MM.1S (cell line): ENCODE data around the gene SULT6B1.

Experiments
- DNase-seq: peaks from one replicate; pipeline ENCODE4 v3.0.0-alpha.2; 2015
- H2AFZ ChIP-seq: fragments of 300-600 bp; sonication (generic); 2 replicates; pipeline ENCODE4 v1.6.0; 2016; ENCODE audit warnings: antibody characterized with exemption, low read length
- H3F3A ChIP-seq: fragments of 300-600 bp; sonication (generic); 2 replicates; pipeline ENCODE4 v1.6.1; 2016; ENCODE audit warnings: mild to moderate bottlenecking, antibody characterized with exemption, low read length, moderate library complexity, mixed read lengths; ENCODE audit not compliant: insufficient read depth
- H3K27ac ChIP-seq: fragments of 300-600 bp; sonication (generic); 2 replicates; pipeline ENCODE4 v1.5.1; 2016; ENCODE audit warnings: mild to moderate bottlenecking, low read length
- H3K27me3 ChIP-seq: fragments of 300-600 bp; sonication (generic); replicated peaks from 2 replicates; pipeline ENCODE4 v1.6.0; 2016; ENCODE audit warnings: low read length; ENCODE audit not compliant: insufficient read depth
- H3K36me3 ChIP-seq: fragments of 300-600 bp; sonication (generic); replicated peaks from 2 replicates; pipeline ENCODE4 v1.6.1; 2016; ENCODE audit warnings: mild to moderate bottlenecking, low read length, mixed read lengths; ENCODE audit not compliant: insufficient read depth
- H3K4me1 ChIP-seq: fragments of 300-600 bp; sonication (generic); 2 replicates; pipeline ENCODE4 v1.6.1; 2016; ENCODE audit warnings: low read length, mixed read lengths
- H3K4me2 ChIP-seq: fragments of 300-600 bp; sonication (generic); 2 replicates; pipeline ENCODE4 v1.6.0; 2016; ENCODE audit warnings: low read depth, low read length
- H3K4me3 ChIP-seq: fragments of 300-600 bp; sonication (generic); 2 replicates; pipeline ENCODE4 v1.5.1; 2016; ENCODE audit warnings: low read length, mixed read lengths
- H3K79me2 ChIP-seq: fragments of 300-600 bp; sonication (generic); 2 replicates; pipeline ENCODE4 v1.6.1; 2016; ENCODE audit warnings: mixed run types, low read length, mixed read lengths
- H3K9ac ChIP-seq: fragments of 300-600 bp; sonication (generic); 2 replicates; pipeline ENCODE4 v1.6.1; 2016; ENCODE audit warnings: low read length, mixed read lengths
- H3K9me2 ChIP-seq: fragments of 300-600 bp; sonication (generic); replicated peaks from 2 replicates; pipeline ENCODE4 v1.6.1; 2016; ENCODE audit warnings: mild to moderate bottlenecking, low read length, mixed read lengths; ENCODE audit not compliant: insufficient read depth
- H3K9me3 ChIP-seq: fragments of 300-600 bp; sonication (generic); replicated peaks from 2 replicates; pipeline ENCODE4 v1.6.1; 2016; ENCODE audit warnings: mild to moderate bottlenecking, low read length, mixed read lengths; ENCODE audit not compliant: insufficient read depth
- H4K20me1 ChIP-seq: fragments of 300-600 bp; sonication (generic); 2 replicates; pipeline ENCODE4 v1.6.1; 2016; ENCODE audit warnings: mild to moderate bottlenecking, low read length, moderate library complexity, mixed read lengths; ENCODE audit not compliant: insufficient read depth
- EZH2 ChIP-seq: fragments of 300-600 bp; sonication (generic); optimal IDR thresholded peaks from 2 replicates; pipeline ENCODE3; 2017; ENCODE audit warnings: low read depth, mild to moderate bottlenecking, antibody characterized with exemption, low read length, mixed read lengths
- EZH2phosphoT487 ChIP-seq: fragments of 300-600 bp; sonication (generic); IDR thresholded peaks from 2 replicates; pipeline ENCODE4 v1.6.1; 2018; ENCODE audit warnings: antibody characterized with exemption, low read length
- TF ChIP-seq, protein P1 (sequence below): fragments of 300-600 bp; sonication (generic); IDR thresholded peaks from 2 replicates; pipeline ENCODE4 v1.5.1; 2016; ENCODE audit warnings: antibody characterized with exemption, low read length, mixed read lengths

The SULT6B1 gene

GRCh38 chr2:37146062-37146461 is 42.4 kb downstream of the SULT6B1 start:
- Histone ChIP-seq H3K9ac (no peak overlapping the region), H3K4me2 (no peak overlapping the region), H2AFZ (no peak overlapping the region), H3K27me3 (no peaks in the 10 kb centered on the region), H3K79me2 (peaks cover 24% of the 10 kb centered on the region), H3F3A (no peaks in the 10 kb centered on the region), H3K36me3 (peaks cover 12% of the 10 kb centered on the region), H3K9me2 (no peaks in the 10 kb centered on the region), H3K9me3 (no peaks in the 10 kb centered on the region), H3K27ac (no peak overlapping the region), H3K4me3 (no peak overlapping the region), H3K4me1 (no peaks in the 10 kb centered on the region), H4K20me1 (no peaks in the 10 kb centered on the region)
- no peak for DNase-seq
- TF ChIP-seq, protein P1, sequence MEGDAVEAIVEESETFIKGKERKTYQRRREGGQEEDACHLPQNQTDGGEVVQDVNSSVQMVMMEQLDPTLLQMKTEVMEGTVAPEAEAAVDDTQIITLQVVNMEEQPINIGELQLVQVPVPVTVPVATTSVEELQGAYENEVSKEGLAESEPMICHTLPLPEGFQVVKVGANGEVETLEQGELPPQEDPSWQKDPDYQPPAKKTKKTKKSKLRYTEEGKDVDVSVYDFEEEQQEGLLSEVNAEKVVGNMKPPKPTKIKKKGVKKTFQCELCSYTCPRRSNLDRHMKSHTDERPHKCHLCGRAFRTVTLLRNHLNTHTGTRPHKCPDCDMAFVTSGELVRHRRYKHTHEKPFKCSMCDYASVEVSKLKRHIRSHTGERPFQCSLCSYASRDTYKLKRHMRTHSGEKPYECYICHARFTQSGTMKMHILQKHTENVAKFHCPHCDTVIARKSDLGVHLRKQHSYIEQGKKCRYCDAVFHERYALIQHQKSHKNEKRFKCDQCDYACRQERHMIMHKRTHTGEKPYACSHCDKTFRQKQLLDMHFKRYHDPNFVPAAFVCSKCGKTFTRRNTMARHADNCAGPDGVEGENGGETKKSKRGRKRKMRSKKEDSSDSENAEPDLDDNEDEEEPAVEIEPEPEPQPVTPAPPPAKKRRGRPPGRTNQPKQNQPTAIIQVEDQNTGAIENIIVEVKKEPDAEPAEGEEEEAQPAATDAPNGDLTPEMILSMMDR, result no peak
- TF ChIP-seq EZH2 (no peak), EZH2phosphoT487 (no peak)

GRCh38 chr2:37143974-37144373 is 44.5 kb downstream of the SULT6B1 start:
- H4K20me1 ChIP-seq, result no peaks in the 10 kb centered on the region
- H3K27ac ChIP-seq, result no peak overlapping the region
- no peaks in the 10 kb centered on the region for H3K27me3 ChIP-seq
- H2AFZ ChIP-seq, result no peak overlapping the region
- no peak overlapping the region for H3K4me2 ChIP-seq
- no peak for DNase-seq
- no peaks in the 10 kb centered on the region for H3K9me2 ChIP-seq
- peaks cover 4% of the 10 kb centered on the region; the same call in 1 of the 2 replicates for H3K79me2 ChIP-seq
- H3K9me3 ChIP-seq, result no peaks in the 10 kb centered on the region
- H3K4me1 ChIP-seq, result no peaks in the 10 kb centered on the region
- no peak overlapping the region for H3K9ac ChIP-seq
- TF ChIP-seq, protein P1, result no peak
- TF ChIP-seq EZH2 (no peak), EZH2phosphoT487 (no peak)
- H3K4me3 ChIP-seq, result no peak overlapping the region
- H3K36me3 ChIP-seq, result peaks cover 15% of the 10 kb centered on the region
- H3F3A ChIP-seq, result no peaks in the 10 kb centered on the region

- Histone ChIP-seq H3K9me2 (no peaks in the 10 kb centered on the region), H4K20me1 (no peaks in the 10 kb centered on the region), H3K27ac (no peak overlapping the region), H2AFZ (no peak overlapping the region), H3K9me3 (no peaks in the 10 kb centered on the region), H3K4me1 (no peaks in the 10 kb centered on the region), H3K9ac (no peak overlapping the region), H3K36me3 (peaks cover 13% of the 10 kb centered on the region), H3F3A (no peaks in the 10 kb centered on the region), H3K4me3 (no peak overlapping the region), H3K4me2 (no peak overlapping the region), H3K27me3 (no peaks in the 10 kb centered on the region), H3K79me2 (no peaks in the 10 kb centered on the region)
- TF ChIP-seq EZH2 (no peak), EZH2phosphoT487 (no peak)
- TF ChIP-seq, protein P1, result no peak
- DNase-seq, result no peak
Measured at GRCh38 chr2:37142546-37142945, 45.9 kb downstream of the SULT6B1 start.
